GM12892 (cell line): ENCODE measurements around the gene TMSB10.

Experiments used
- POLR2A ChIP-seq: IDR thresholded peaks from 2 replicates; pipeline ENCODE4 v1.6.1; 2011; ENCODE audit warnings: low read depth, low read length, control low read depth
- POLR2AphosphoS5 ChIP-seq: IDR thresholded peaks from 2 replicates; pipeline ENCODE4 v1.6.1; 2011; ENCODE audit warnings: low read depth, low read length, control low read depth
- TAF1 ChIP-seq: IDR thresholded peaks from 2 replicates; pipeline ENCODE4 v1.6.1; 2011; ENCODE audit warnings: low read depth, mild to moderate bottlenecking, control low read depth, low read length, borderline replicate concordance

DNA sequence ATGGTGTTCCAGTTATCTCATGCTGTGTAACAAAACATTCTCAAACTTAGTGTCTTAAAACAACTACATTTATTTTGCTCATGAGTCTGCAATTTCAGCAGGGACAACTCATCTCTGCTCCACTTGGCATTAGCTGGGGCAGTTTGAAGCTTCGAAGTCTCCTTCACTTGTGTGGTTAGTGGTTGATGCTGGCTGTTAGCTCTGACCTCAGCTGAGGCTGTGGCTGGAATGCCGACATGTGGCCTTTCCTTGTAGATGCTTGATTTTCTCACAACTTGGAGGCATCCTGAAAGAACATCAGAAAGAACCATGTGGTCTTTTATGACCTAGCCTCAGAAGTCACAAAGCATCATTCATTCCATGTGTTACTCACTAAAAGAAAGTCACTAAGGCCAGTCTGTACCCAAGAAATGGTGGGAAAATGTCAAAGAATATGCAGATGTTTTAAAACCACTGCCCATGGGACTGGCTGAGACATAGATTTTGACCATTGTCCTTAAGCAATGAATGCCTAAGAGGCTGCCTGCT, 3.8 kb upstream of the TMSB10 start:
- TF ChIP-seq POLR2A (no peak), TAF1 (no peak), POLR2AphosphoS5 (no peak)
